ENCODE data around the gene LAMB1. TPM values are rescaled to one million over a fixed set of nuclear protein-coding genes. Genes with fewer than 3 reads are reported as not detected.
A peak's percentile ranks its signal among the peaks of the same experiment; 100 is the strongest.

LAMB1 gene
- total RNA-seq, 2 donors from 2014 or later: 0.10 TPM; not detected in 1

DNA sequence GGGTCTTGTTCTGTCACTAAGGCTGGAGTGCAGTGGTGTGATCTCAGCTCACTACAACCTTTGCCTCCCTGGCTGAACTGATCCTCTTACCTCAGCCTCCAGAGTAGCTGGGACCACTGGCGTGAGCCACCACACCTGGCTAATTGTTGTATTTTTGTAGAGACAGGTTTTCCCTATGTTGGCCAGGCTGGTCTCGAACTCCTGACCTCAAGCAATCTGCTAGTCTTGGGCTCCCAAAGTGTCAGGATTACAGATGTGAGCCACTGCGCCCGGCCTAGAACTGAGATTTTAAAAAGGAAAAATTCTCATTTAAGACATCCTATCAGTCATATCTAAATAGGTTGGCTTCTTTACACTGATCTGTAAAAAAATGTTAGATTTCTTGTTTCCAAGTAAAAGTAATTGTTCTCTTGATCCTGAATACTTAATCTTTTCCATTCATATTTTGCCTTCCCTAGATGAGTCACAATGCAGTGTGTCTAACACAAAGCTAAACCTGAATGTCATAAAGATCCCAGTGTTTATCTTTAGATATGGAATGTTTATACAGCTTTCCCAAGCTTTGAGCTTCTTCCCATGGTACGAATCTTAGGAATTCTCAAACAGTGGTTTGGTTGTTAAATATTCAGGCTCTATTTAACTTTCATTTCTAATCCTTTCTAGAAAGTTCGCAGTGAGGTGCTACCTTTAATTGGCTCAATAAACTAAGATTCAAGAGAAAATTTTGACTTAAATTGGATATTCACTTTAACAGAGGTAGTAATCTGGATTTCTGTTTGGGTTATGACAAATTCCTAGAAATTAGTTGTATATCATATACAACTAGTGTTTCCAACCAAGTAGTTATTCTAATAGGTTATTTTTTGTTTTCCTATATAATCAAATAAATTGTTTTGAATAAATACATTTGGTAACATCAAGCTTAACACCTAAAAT, 12.1 kb upstream of the LAMB1 start:
- peaks cover 7% of the 10 kb centered on the region for H3K4me1 Mint-ChIP-seq (ENCODE audit: low read depth)
- no peaks in the 10 kb centered on the region for H3K36me3 Mint-ChIP-seq (ENCODE audit: insufficient read depth in 2 of 2)
- H3K4me3 Mint-ChIP-seq: no peak overlapping the region
- ATAC-seq (replicated peaks in 1 of 2) (no peak), DNase-seq (no peak)
- no peaks in the 10 kb centered on the region for H3K9me3 Mint-ChIP-seq
- H3K27ac Mint-ChIP-seq: no peak overlapping the region
- peaks cover 33% of the 10 kb centered on the region for H3K27me3 Mint-ChIP-seq (ENCODE audit: low read depth)

GRCh38 chr7:108014215-108014614, 11.3 kb upstream of the LAMB1 start:
- Mint-ChIP-seq H3K27ac (no peak overlapping the region), H3K36me3 (ENCODE audit: insufficient read depth in 2 of 2) (no peaks in the 10 kb centered on the region), H3K27me3 (ENCODE audit: low read depth) (peaks cover 30% of the 10 kb centered on the region), H3K4me3 (no peak overlapping the region), H3K9me3 (no peaks in the 10 kb centered on the region), H3K4me1 (ENCODE audit: low read depth) (peaks cover 7% of the 10 kb centered on the region)
- ATAC-seq (replicated peaks in 1 of 2): no peak
- DNase-seq: no peak

GRCh38 chr7:108012499-108013430, 9.8 kb upstream of the LAMB1 start:
- DNase-seq (no peak), ATAC-seq (replicated peaks in 1 of 2) (no peak)
- Mint-ChIP-seq H3K27me3 (ENCODE audit: low read depth) (peaks cover 35% of the 10 kb centered on the region), H3K4me3 (no peak overlapping the region), H3K4me1 (ENCODE audit: low read depth) (peaks cover 7% of the 10 kb centered on the region), H3K9me3 (no peaks in the 10 kb centered on the region), H3K27ac (no peak overlapping the region), H3K36me3 (ENCODE audit: insufficient read depth in 2 of 2) (no peaks in the 10 kb centered on the region)

DNA sequence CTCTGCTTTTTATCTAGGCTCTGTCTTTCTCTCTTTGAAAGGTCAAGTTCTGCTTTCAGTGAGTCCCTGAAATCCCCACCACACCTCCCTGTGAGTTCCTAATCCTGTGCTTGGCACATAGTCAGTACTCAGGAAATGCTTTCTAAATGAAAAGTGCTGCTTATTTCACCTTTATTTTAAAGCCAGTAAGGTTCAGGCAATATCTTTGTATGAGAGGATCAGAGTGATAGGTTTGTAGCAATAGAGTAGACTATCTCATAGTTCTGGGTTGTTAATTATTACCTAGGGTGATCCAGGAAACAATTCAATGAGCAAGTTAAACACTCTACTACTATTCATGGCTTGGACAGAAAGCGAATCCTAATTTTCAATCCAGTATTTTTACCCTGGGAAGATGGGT, 7.4 kb upstream of the LAMB1 start:
- no peak for ATAC-seq (replicated peaks in 1 of 2)
- peaks cover 49% of the 10 kb centered on the region for H3K27me3 Mint-ChIP-seq (ENCODE audit: low read depth)
- no peaks in the 10 kb centered on the region for H3K9me3 Mint-ChIP-seq
- DNase-seq: no peak
- no peak overlapping the region for H3K27ac Mint-ChIP-seq
- H3K4me1 Mint-ChIP-seq (ENCODE audit: low read depth): no peaks in the 10 kb centered on the region
- no peaks in the 10 kb centered on the region for H3K36me3 Mint-ChIP-seq (ENCODE audit: insufficient read depth in 2 of 2)
- H3K4me3 Mint-ChIP-seq: no peak overlapping the region

GRCh38 chr7:108009873-108010272, 6.9 kb upstream of the LAMB1 start:
- H3K27me3 Mint-ChIP-seq (ENCODE audit: low read depth): peaks cover 54% of the 10 kb centered on the region
- no peak for ATAC-seq (replicated peaks in 1 of 2)
- no peak overlapping the region for H3K4me3 Mint-ChIP-seq

DNA sequence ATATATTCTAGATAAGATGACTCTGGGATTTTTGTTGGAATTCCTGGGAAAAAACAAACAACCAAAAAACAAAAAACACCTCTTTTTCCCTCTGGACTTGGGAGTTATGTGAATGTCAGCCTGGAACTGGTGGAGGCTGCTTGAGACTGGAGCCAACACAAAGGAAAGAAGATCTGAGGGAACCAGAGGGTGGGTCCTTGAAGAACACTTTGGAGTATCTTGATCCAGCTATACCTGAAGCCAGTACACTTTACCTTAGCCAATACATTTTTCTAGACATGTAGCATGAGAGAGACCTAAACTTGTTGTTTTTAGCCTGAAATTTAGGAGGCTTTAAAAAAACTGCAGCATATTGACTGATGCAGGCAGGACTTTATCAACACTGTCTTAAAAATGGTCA, 5.9 kb upstream of the LAMB1 start:
- no peak overlapping the region for H3K27ac Mint-ChIP-seq
- H3K4me1 Mint-ChIP-seq (ENCODE audit: low read depth): peaks cover 5% of the 10 kb centered on the region
- no peak overlapping the region for H3K4me3 Mint-ChIP-seq
- ATAC-seq (replicated peaks in 1 of 2): no peak
- peaks cover 65% of the 10 kb centered on the region for H3K27me3 Mint-ChIP-seq (ENCODE audit: low read depth)
- no peaks in the 10 kb centered on the region for H3K9me3 Mint-ChIP-seq
- DNase-seq: no peak
- H3K36me3 Mint-ChIP-seq (ENCODE audit: insufficient read depth in 2 of 2): no peaks in the 10 kb centered on the region

More at GRCh38 chr7:108009873-108010272, 6.9 kb upstream of the LAMB1 start:
- no peak for DNase-seq
- Mint-ChIP-seq H3K9me3 (no peaks in the 10 kb centered on the region), H3K4me1 (ENCODE audit: low read depth) (no peaks in the 10 kb centered on the region), H3K36me3 (ENCODE audit: insufficient read depth in 2 of 2) (no peaks in the 10 kb centered on the region), H3K27ac (no peak overlapping the region)

- no peak for DNase-seq
- ATAC-seq (replicated peaks in 1 of 2): no peak
- H3K4me1 Mint-ChIP-seq (ENCODE audit: low read depth): peaks cover 9% of the 10 kb centered on the region
- H3K4me3 Mint-ChIP-seq: no peak overlapping the region
- H3K27me3 Mint-ChIP-seq (ENCODE audit: low read depth): peaks cover 68% of the 10 kb centered on the region
- no peak overlapping the region for H3K27ac Mint-ChIP-seq
- H3K9me3 Mint-ChIP-seq: no peaks in the 10 kb centered on the region
- H3K36me3 Mint-ChIP-seq (ENCODE audit: insufficient read depth in 2 of 2): no peaks in the 10 kb centered on the region
These were observed 5.3 kb upstream of the LAMB1 start for GRCh38 chr7:108008240-108008639.

GRCh38 chr7:108007762-108008161, 4.8 kb upstream of the LAMB1 start:
- Mint-ChIP-seq H3K4me1 (ENCODE audit: low read depth) (peaks cover 12% of the 10 kb centered on the region), H3K36me3 (ENCODE audit: insufficient read depth in 2 of 2) (no peaks in the 10 kb centered on the region), H3K9me3 (no peaks in the 10 kb centered on the region), H3K4me3 (no peak overlapping the region), H3K27ac (no peak overlapping the region), H3K27me3 (ENCODE audit: low read depth) (peaks cover 67% of the 10 kb centered on the region)
- ATAC-seq (replicated peaks in 1 of 2) (no peak), DNase-seq (no peak)

GRCh38 chr7:108007261-108007660, 4.3 kb upstream of the LAMB1 start:
- H3K36me3 Mint-ChIP-seq (ENCODE audit: insufficient read depth in 2 of 2): no peaks in the 10 kb centered on the region
- no peaks in the 10 kb centered on the region for H3K9me3 Mint-ChIP-seq
- DNase-seq (no peak), ATAC-seq (replicated peaks in 1 of 2) (no peak)
- no peak overlapping the region for H3K27ac Mint-ChIP-seq
- H3K27me3 Mint-ChIP-seq (ENCODE audit: low read depth): peaks cover 66% of the 10 kb centered on the region
- no peak overlapping the region for H3K4me3 Mint-ChIP-seq
- H3K4me1 Mint-ChIP-seq (ENCODE audit: low read depth): peaks cover 14% of the 10 kb centered on the region

- peaks cover 76% of the 10 kb centered on the region for H3K27me3 Mint-ChIP-seq (ENCODE audit: low read depth)
- H3K4me1 Mint-ChIP-seq (ENCODE audit: low read depth): peaks cover 26% of the 10 kb centered on the region
- DNase-seq (no peak), ATAC-seq (replicated peaks in 1 of 2) (no peak)
- H3K9me3 Mint-ChIP-seq: peaks cover 2% of the 10 kb centered on the region in 2 donors
- H3K36me3 Mint-ChIP-seq (ENCODE audit: insufficient read depth in 2 of 2): peaks cover 2 to 4% of the 10 kb centered on the region in 2 donors
- no peak overlapping the region for H3K27ac Mint-ChIP-seq
- H3K4me3 Mint-ChIP-seq: peak overlapping the region; percentile 29 to 89
These were observed 1.5 kb upstream of the LAMB1 start for GRCh38 chr7:108004220-108005142.

GRCh38 chr7:108003599-108003935, 606 bp upstream of the LAMB1 start:
- H3K27me3 Mint-ChIP-seq (ENCODE audit: low read depth): peaks cover 78% of the 10 kb centered on the region
- H3K4me3 Mint-ChIP-seq: peak overlapping the region; percentile 29 to 89
- no peak for DNase-seq
- peaks cover 2 to 4% of the 10 kb centered on the region in 2 donors for H3K36me3 Mint-ChIP-seq (ENCODE audit: insufficient read depth in 2 of 2)
- peaks cover 26% of the 10 kb centered on the region for H3K4me1 Mint-ChIP-seq (ENCODE audit: low read depth)
- peaks cover 2% of the 10 kb centered on the region in 2 donors for H3K9me3 Mint-ChIP-seq
- H3K27ac Mint-ChIP-seq: no peak overlapping the region
- ATAC-seq (replicated peaks in 1 of 2): no peak

Data from activated T-cell treated with anti-CD3 and anti-CD28 coated beads, Interleukin-2, amount 50 U/mL, for 72 hours (primary cell).